GM20000 (cell line): ENCODE data around the gene NAA40.

ENCODE experiments used
- DNase-seq: peaks from one replicate; pipeline ENCODE4 v3.0.0; 2012; ENCODE audit warnings: low spot score
- CTCF ChIP-seq: IDR thresholded peaks from 2 replicates; pipeline ENCODE4 v1.5.1; 2012; ENCODE audit warnings: mild to moderate bottlenecking, control low read depth; ENCODE audit errors: extremely low read depth, missing control alignments

NAA40 gene

GRCh38 chr11:63913866-63914830 lies 24.7 kb upstream of the NAA40 start:
- no peak for TF ChIP-seq CTCF
- DNase-seq = peak; percentile 33

- TF ChIP-seq CTCF = no peak
- DNase-seq = peak; percentile 44
These were observed 23.7 kb upstream of the NAA40 start for GRCh38 chr11:63914896-63915691.

GRCh38 chr11:63915961-63916836 lies 22.6 kb upstream of the NAA40 start:
- peak; percentile 80 for DNase-seq
- peak; percentile 24 for TF ChIP-seq CTCF

- peak; percentile 94 for DNase-seq
- TF ChIP-seq CTCF = no peak
These were observed 21.7 kb upstream of the NAA40 start, which contains the start of gene RCOR2 for GRCh38 chr11:63916837-63917691. TSS of gene RCOR2 (minus strand) at chr11:63917164. CDS start at chr11:63916456, 708 bp downstream.

- no peak for TF ChIP-seq CTCF
- DNase-seq = peak; percentile 70
These were observed 20.9 kb upstream of the NAA40 start for GRCh38 chr11:63917692-63918506.
